Measurements from ENCODE around the gene APLP1.

GRCh38 chr19:35842666-35843272 lies 25.6 kb upstream of the APLP1 start:
- TF ChIP-seq CTCF (optimal IDR thresholded peaks at IDR 0.05 in 1 of 3, IDR thresholded peaks at IDR 0.05 in 1 of 3, conservative IDR thresholded peaks at IDR 0.05 in 1 of 3; ENCODE audit: extremely low read depth in 1 of 3, insufficient read depth in 2 of 3, low read length in 3 of 3) (no peak), EZH2 (IDR thresholded peaks at IDR 0.05; ENCODE audit: low read length) (no peak)

Measured in keratinocyte (primary cell).